Activated CD4-positive, alpha-beta memory T cell treated with anti-CD3 and anti-CD28 coated beads, Interleukin-2, amount 10 ng/mL, durations not matched to agents 7 days and 5 days (primary cell): ENCODE data around the gene VNN1. TPM values are rescaled to one million over a fixed set of nuclear protein-coding genes. Genes with fewer than 3 reads are reported as not detected.

Experiments
- CTCF ChIA-PET: fragments of 350-600 bp; sonication (Branson Sonifier 250); formaldehyde crosslinking; loops from one replicate; lab custom pipeline; 2021; ENCODE audit warnings: antibody characterized with exemption, inconsistent platforms; lab: Charles Lee
- POLR2A ChIA-PET: fragments of 350-600 bp; sonication (Branson Sonifier 250); formaldehyde crosslinking; loops from one replicate; lab custom pipeline; 2021; ENCODE audit warnings: antibody characterized with exemption; lab: Charles Lee
- DNase-seq: peaks from one replicate; pipeline ENCODE4 v3.0.0-alpha.2; 2020
- H3K27ac Mint-ChIP-seq: one replicate; pipeline ENCODE4 v1.8.0; 2021; ENCODE audit warnings: mild to moderate bottlenecking, mixed read lengths
- H3K27me3 Mint-ChIP-seq: one replicate; pipeline ENCODE4 v1.8.0; 2021; ENCODE audit warnings: mixed read lengths
- H3K36me3 Mint-ChIP-seq: one replicate; pipeline ENCODE4 v1.8.0; 2021; ENCODE audit warnings: low read depth, mixed read lengths
- H3K4me1 Mint-ChIP-seq: one replicate; pipeline ENCODE4 v1.8.0; 2021; ENCODE audit warnings: mixed read lengths
- H3K4me3 Mint-ChIP-seq: one replicate; pipeline ENCODE4 v1.8.0; 2021; ENCODE audit warnings: mild to moderate bottlenecking, mixed read lengths
- H3K9me3 Mint-ChIP-seq: one replicate; pipeline ENCODE4 v1.8.0; 2021; ENCODE audit warnings: mixed read lengths
- total RNA-seq, 2 experiments: library from RNA; stranded (reverse); gene quantifications; one replicate each; pipeline ENCODE4 v1.2.3, GENCODE V29; 2021

The VNN1 gene, protein sequence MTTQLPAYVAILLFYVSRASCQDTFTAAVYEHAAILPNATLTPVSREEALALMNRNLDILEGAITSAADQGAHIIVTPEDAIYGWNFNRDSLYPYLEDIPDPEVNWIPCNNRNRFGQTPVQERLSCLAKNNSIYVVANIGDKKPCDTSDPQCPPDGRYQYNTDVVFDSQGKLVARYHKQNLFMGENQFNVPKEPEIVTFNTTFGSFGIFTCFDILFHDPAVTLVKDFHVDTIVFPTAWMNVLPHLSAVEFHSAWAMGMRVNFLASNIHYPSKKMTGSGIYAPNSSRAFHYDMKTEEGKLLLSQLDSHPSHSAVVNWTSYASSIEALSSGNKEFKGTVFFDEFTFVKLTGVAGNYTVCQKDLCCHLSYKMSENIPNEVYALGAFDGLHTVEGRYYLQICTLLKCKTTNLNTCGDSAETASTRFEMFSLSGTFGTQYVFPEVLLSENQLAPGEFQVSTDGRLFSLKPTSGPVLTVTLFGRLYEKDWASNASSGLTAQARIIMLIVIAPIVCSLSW
- total RNA-seq, result not detected

DNA sequence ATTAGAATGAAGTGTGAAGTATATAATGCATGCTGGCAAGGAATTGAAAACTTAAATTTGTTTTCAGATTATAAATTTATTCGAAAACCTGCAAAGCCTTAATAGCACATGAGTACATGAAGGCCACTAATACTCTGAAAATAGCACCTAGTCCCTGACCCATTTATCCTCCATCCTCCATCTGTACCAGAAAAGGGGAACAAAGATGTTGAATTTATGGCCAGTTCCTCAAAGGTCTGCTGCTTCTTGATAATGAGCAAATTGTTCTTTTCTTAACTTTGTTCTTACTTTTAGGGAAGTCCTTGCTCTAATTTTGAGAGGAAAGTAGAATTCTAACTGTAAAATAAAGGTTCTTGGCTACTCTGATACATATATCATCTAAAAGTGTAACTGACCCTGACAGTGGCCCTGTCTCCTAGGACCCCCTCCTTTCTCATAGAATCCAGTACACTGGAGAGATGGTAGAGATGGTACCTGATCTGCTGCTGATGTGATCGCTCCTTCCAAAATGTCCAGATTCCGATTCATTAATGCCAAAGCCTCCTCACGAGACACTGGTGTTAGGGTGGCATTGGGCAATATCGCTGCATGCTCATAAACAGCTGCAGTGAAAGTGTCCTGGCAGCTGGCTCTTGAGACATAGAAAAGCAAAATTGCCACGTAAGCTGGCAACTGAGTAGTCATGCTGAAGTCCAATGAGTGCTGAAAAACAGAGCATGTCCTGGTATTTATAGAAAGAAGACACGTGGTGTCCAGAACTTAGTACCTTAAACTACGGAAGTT, at the start of gene VNN1:
Gene VNN1 (minus strand): TSS at position 704 of the 783 bp plus-strand sequence. CDS start 20 bp downstream, at position 684.
- CTCF ChIA-PET, result interaction anchor here (1.9 kb wide), 1 partner anchor 44 kb away, joined by 6 read pairs; no protein-coding TSS in a partner anchor
- H3K4me3 Mint-ChIP-seq, result no peak within 1 kb of the TSS
- no peak for DNase-seq
- no peaks in the 10 kb centered on the region for H3K9me3 Mint-ChIP-seq
- no peak within 1 kb of the TSS for H3K27ac Mint-ChIP-seq
- no peaks in the 10 kb centered on the region for H3K36me3 Mint-ChIP-seq
- H3K27me3 Mint-ChIP-seq, result peaks cover 24% of the 10 kb centered on the region
- POLR2A ChIA-PET, result no interaction called here
- H3K4me1 Mint-ChIP-seq, result no peaks in the 10 kb centered on the region

DNA sequence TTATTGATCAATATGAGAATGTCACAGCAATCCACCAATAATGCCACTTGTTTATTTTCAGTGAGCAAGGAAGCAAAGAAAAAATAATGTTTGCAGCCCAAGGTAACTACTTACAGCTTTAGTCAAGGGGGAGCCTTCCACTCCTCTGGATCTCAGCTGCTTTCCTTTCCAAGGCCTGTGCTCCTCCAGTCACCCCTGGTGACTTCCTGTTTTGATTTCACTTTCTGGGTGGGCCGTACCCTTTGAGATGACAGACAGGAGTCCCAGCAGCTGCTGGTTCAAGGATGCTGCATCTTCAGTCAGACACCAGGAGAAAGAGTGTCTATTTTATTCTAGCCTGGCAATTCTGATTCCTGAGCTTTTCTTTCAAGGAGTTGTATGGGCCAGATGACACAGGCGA, 49.4 kb upstream of the VNN1 start:
- Mint-ChIP-seq H3K27me3 (no peaks in the 10 kb centered on the region), H3K36me3 (no peaks in the 10 kb centered on the region), H3K4me3 (peak overlapping the region; percentile 32), H3K27ac (peak overlapping the region; percentile 11), H3K9me3 (no peaks in the 10 kb centered on the region), H3K4me1 (peaks cover 25% of the 10 kb centered on the region)
- POLR2A ChIA-PET, result interaction anchor here (0.9 to 4.2 kb wide), 7 partner anchors 10 to 250 kb away, joined by 3 to 29 read pairs (median 4); partner anchors contain the start of genes RPS12, SLC18B1 and STX7
- CTCF ChIA-PET, result interaction anchor here (0.6 to 4.8 kb wide), 7 partner anchors 14 to 483 kb away, joined by 3 to 34 read pairs (median 5); partner anchors contain the start of gene SLC18B1
- DNase-seq, result peak; percentile 48

DNA sequence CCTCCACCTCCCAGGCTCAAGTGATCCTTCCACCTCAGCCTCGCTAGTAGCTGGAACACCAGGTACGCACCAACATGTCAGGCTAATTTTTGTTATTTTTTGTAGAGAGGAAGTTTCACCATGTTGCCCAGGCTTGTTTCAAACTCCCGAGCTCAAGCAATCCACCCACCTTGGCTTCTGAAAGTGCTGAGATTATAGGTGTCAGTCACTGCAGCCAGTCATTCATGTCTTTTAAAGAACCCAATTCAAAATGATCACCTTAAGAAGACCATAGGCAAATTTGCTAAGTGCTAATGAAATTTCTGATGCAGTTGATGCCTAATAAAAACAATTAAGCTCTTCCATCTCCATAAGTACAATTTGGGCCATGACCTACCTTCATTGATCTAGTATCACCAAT, 46.4 kb upstream of the VNN1 start:
- H3K4me3 Mint-ChIP-seq, result no peak overlapping the region
- H3K36me3 Mint-ChIP-seq, result no peaks in the 10 kb centered on the region
- no peak for DNase-seq
- ChIA-PET CTCF (no interaction called here), POLR2A (no interaction called here)
- H3K27ac Mint-ChIP-seq, result no peak overlapping the region
- H3K9me3 Mint-ChIP-seq, result no peaks in the 10 kb centered on the region
- peaks cover 25% of the 10 kb centered on the region for H3K4me1 Mint-ChIP-seq
- no peaks in the 10 kb centered on the region for H3K27me3 Mint-ChIP-seq

DNA sequence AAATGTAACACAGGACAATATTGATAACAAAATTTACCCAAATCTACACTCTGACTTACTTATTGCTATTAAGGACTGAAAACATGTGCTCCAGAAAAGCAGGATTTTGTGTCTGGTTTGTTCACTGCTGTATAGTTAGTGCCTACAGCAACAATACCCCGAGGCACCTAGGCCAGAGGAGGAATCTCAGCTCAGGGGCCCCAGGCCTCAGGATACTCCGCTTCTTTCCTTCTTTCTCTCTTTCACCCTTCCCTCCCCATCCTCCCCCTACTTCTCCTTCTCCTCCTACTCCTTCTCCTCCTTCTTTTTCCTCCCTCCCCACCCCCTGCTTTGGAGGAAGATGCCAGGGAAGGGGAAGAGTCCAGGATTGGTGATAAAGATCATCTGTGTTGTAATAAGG, 44.8 kb upstream of the VNN1 start:
- no peaks in the 10 kb centered on the region for H3K36me3 Mint-ChIP-seq
- H3K4me1 Mint-ChIP-seq, result peaks cover 17% of the 10 kb centered on the region
- ChIA-PET CTCF (interaction anchor here (0.6 kb wide), 1 partner anchor 24 kb away, joined by 3 read pairs; no protein-coding TSS in a partner anchor), POLR2A (no interaction called here)
- H3K27me3 Mint-ChIP-seq, result no peaks in the 10 kb centered on the region
- no peak overlapping the region for H3K4me3 Mint-ChIP-seq
- no peaks in the 10 kb centered on the region for H3K9me3 Mint-ChIP-seq
- DNase-seq, result no peak
- H3K27ac Mint-ChIP-seq, result no peak overlapping the region

DNA sequence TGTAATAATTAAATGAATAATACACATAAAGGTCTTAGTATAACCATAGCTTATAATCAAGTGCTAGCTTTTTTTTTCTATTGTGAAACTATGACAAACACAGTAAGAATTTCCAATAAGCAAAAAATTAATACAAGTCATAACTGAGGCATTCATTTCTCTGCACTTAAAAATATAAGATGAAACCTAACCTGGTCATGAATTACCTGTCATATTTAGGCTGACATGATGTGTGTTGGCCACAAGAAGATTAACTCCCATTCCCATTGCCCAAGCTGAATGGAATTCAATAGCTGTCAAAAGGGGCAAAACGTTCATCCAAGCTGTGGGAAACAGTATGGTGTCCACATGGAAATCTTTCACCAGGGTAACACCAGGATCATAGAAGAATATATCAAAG, 38.4 kb upstream of the VNN1 start:
- peaks cover 37% of the 10 kb centered on the region for H3K4me1 Mint-ChIP-seq

DNA sequence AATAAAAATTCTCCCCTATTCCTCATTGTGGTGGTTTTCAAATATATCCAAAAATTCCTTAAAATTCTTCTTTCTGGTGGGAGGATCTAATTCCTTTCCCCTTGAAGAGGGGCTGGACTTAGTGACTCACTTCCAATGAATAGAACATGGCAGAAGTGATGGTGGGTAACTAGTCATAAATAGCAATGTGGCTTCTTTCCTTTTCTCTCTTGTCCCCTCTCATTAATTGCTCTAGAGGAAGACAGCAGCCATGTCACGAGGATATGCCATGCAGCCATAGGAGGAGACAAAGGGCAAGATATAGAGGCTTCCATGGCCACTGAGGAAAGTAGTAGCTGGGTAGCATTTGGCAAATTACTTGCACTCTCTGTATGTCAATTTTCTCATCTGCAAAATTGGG, 38.0 kb upstream of the VNN1 start:
- ChIA-PET CTCF (interaction anchor here (1.0 to 1.7 kb wide), 3 partner anchors 24 to 82 kb away, joined by 3 to 6 read pairs (median 5); partner anchors contain the start of gene SLC18B1), POLR2A (interaction anchor here (0.7 to 1.7 kb wide), 2 partner anchors 11 to 61 kb away, joined by 3 to 4 read pairs; no protein-coding TSS in a partner anchor)
- no peaks in the 10 kb centered on the region for H3K9me3 Mint-ChIP-seq
- H3K27me3 Mint-ChIP-seq, result no peaks in the 10 kb centered on the region
- no peak overlapping the region for H3K27ac Mint-ChIP-seq
- H3K36me3 Mint-ChIP-seq, result peaks cover 6% of the 10 kb centered on the region
- DNase-seq, result no peak
- H3K4me1 Mint-ChIP-seq, result peaks cover 37% of the 10 kb centered on the region
- H3K4me3 Mint-ChIP-seq, result no peak overlapping the region

More for the DNA sequence above, 38.4 kb upstream of the VNN1 start:
- H3K4me3 Mint-ChIP-seq, result no peak overlapping the region
- ChIA-PET CTCF (interaction anchor here (1.0 to 1.7 kb wide), 2 partner anchors 46 to 82 kb away, joined by 5 to 6 read pairs; partner anchors contain the start of gene SLC18B1), POLR2A (no interaction called here)
- DNase-seq, result no peak
- H3K27me3 Mint-ChIP-seq, result no peaks in the 10 kb centered on the region
- H3K9me3 Mint-ChIP-seq, result no peaks in the 10 kb centered on the region
- H3K27ac Mint-ChIP-seq, result no peak overlapping the region
- H3K36me3 Mint-ChIP-seq, result peaks cover 4% of the 10 kb centered on the region

DNA sequence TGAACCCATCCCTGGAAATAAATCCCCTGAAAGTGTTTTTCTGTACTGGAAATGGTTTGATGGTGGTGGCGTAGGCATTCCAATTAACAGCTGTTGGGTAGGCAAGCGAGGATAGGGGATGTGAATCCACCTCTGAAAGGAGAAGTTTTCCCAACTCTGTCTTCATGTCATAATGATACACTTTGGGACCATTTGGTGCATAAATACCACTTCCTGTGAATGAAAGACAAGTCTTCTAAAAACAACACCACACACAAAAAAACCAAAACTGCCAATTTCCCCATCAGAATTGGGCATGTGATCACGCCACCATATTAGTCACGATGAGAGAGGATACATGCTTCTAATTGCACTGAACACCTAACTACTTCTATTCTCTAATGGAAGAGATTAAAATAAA, 37.5 kb upstream of the VNN1 start:
- POLR2A ChIA-PET, result interaction anchor here (0.7 to 1.7 kb wide), 3 partner anchors 11 to 61 kb away, joined by 3 to 4 read pairs (median 3); no protein-coding TSS in a partner anchor
- H3K27me3 Mint-ChIP-seq, result no peaks in the 10 kb centered on the region

DNA sequence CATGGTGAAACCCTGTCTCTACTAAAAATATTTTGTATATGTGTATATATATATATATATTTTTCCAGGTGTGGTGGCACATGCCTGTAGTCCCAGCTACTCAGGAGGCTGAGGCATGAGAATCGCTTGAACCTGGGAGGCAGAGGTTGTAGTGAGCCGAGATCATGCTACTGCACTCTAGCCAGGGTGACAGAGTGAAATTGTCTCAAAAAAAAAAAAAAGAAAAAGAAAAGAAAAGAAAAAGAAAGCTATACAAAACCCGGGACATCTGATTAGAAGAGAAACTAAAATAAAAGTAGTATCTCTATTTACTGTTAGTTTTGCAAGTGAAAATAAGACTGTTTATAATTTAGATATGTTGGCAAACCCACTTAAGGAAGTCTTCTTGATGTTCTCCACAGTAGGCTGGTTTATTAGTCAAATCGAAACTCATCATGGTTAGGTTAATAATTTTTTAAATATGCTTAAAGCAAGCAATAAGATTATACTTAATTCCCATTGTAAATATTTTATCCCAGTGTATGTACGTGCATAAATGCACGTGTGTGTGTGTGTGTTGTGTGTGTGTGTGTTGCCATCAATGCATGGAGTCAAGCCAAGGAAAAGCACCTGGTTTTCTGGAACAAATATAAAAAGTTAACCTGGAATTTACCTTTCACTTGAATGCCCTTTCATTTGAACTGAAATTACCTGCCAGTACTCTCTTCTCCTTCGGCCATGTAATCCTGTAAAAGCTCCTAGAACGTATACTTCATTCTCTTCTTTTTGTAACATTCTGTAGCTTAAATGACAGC, 36.8 kb upstream of the VNN1 start:
- H3K27me3 Mint-ChIP-seq, result peaks cover under 1% of the 10 kb centered on the region
- H3K9me3 Mint-ChIP-seq, result no peaks in the 10 kb centered on the region
- ChIA-PET POLR2A (interaction anchor here (0.7 to 1.7 kb wide), 3 partner anchors 12 to 62 kb away, joined by 3 to 4 read pairs (median 3); no protein-coding TSS in a partner anchor), CTCF (interaction anchor here (1.1 kb wide), 1 partner anchor 22 kb away, joined by 3 read pairs; no protein-coding TSS in a partner anchor)
- DNase-seq, result no peak
- peaks cover 39% of the 10 kb centered on the region for H3K4me1 Mint-ChIP-seq
- H3K27ac Mint-ChIP-seq, result peak overlapping the region; percentile 78
- H3K4me3 Mint-ChIP-seq, result peak overlapping the region; percentile 7
- H3K36me3 Mint-ChIP-seq, result peaks cover 9% of the 10 kb centered on the region

More for the DNA sequence above, 37.5 kb upstream of the VNN1 start:
- CTCF ChIA-PET, result interaction anchor here (1.1 to 1.7 kb wide), 2 partner anchors 23 to 47 kb away, joined by 3 to 5 read pairs; partner anchors contain the start of gene SLC18B1
- Mint-ChIP-seq H3K4me1 (peaks cover 39% of the 10 kb centered on the region), H3K4me3 (no peak overlapping the region), H3K27ac (peak overlapping the region; percentile 78), H3K9me3 (no peaks in the 10 kb centered on the region), H3K36me3 (peaks cover 9% of the 10 kb centered on the region)
- peak; percentile 22 for DNase-seq

DNA sequence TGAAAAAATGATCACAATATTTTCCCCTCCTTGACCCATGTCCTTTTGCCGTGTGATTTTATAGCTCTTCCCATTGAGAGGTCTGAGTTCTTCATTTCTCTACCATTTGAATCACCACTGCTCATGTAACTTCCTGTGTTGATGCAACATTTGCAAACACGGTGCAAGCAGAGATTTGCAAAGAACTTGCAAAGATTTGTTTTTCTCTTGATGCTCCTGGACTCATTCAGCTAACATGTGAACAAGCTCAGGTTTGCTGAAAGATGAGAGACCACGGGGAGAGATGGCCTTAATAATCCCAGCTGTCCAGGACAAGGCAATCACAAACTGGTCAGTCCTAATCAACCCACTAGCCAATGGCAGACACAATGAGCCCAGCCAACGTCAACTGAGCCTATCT, 35.3 kb upstream of the VNN1 start:
- POLR2A ChIA-PET, result no interaction called here
- CTCF ChIA-PET, result interaction anchor here (0.6 to 1.4 kb wide), 2 partner anchors 14 to 1686 kb away, joined by 3 to 6 read pairs; partner anchors contain the start of gene EPB41L2
- Mint-ChIP-seq H3K4me3 (no peak overlapping the region), H3K27me3 (peaks cover 3% of the 10 kb centered on the region), H3K27ac (peak overlapping the region; percentile 76), H3K9me3 (peaks cover 4% of the 10 kb centered on the region), H3K36me3 (peaks cover 14% of the 10 kb centered on the region), H3K4me1 (peaks cover 45% of the 10 kb centered on the region)
- peak; percentile 20 for DNase-seq

DNA sequence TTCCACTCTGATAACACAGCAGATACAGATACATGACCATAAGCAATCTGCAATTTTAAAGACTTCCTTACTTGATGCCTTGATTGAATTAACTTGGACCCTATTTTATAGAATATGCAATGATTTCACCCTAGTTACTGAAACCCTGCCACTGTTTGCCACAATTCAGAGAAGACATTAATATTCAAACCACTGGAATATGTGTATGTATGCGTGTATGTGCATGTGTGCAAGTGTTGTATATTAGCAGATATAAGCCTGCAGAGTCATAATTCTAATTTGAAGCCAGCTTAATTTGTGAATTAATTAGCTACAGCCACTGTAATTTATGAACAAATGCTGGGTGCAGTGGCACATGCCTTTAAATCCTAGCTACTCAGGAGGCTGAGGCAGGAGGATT, 34.6 kb upstream of the VNN1 start:
- POLR2A ChIA-PET, result no interaction called here
- Mint-ChIP-seq H3K36me3 (peaks cover 14% of the 10 kb centered on the region), H3K27ac (no peak overlapping the region), H3K27me3 (peaks cover 3% of the 10 kb centered on the region), H3K4me3 (no peak overlapping the region), H3K9me3 (peaks cover 4% of the 10 kb centered on the region), H3K4me1 (peaks cover 45% of the 10 kb centered on the region)
- no peak for DNase-seq
- CTCF ChIA-PET, result no interaction called here

DNA sequence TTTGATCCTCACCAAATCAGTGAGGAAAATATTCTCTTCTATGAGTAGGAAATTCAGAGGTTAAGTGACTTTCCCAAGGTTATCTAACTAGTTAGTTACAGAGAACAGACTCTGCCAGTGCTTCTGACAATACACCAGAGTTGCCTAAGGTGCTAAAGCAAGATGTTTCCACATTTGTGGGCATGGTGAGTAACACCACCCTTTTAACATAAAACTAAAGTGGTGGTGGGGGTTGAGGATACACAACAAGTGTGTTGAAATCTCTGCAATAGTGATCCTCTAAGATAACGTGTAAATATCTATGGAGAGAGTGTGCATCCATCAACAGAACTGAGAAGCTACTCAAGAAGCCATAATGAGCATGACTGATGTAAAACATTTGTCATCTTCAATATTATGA, 32.2 kb upstream of the VNN1 start:
- peaks cover 3% of the 10 kb centered on the region for H3K27me3 Mint-ChIP-seq

DNA sequence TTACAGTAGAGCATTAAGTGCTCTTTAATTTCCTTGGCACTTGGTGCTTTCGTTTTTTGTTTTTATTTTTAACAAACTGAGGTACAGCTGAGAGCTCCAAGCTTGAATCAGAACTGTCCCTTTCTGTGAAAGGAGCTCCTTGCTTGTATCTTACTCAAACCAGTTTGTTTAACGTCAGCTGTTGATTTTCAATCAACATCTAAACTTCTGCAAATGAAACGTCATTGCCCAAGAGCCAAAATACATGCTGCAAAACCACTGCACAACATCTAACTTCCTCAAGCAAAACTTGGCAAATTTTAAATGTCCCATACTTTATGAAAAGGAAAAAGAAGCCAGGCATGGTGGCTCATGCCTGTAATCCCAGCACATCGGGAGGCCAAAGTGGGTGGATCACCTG, 28.6 kb upstream of the VNN1 start:
- peaks cover 11% of the 10 kb centered on the region for H3K4me1 Mint-ChIP-seq
- H3K9me3 Mint-ChIP-seq, result peaks cover 17% of the 10 kb centered on the region
- no peak overlapping the region for H3K4me3 Mint-ChIP-seq
- peaks cover 21% of the 10 kb centered on the region for H3K36me3 Mint-ChIP-seq
- ChIA-PET POLR2A (no interaction called here), CTCF (no interaction called here)
- no peak for DNase-seq
- H3K27me3 Mint-ChIP-seq, result peaks cover 7% of the 10 kb centered on the region
- no peak overlapping the region for H3K27ac Mint-ChIP-seq

More for the DNA sequence above, 32.2 kb upstream of the VNN1 start:
- H3K9me3 Mint-ChIP-seq, result peaks cover 7% of the 10 kb centered on the region
- peaks cover 16% of the 10 kb centered on the region for H3K36me3 Mint-ChIP-seq
- ChIA-PET CTCF (no interaction called here), POLR2A (no interaction called here)
- no peak overlapping the region for H3K27ac Mint-ChIP-seq
- peaks cover 35% of the 10 kb centered on the region for H3K4me1 Mint-ChIP-seq
- no peak for DNase-seq
- H3K4me3 Mint-ChIP-seq, result no peak overlapping the region
